Endometrial microvascular endothelial cells (primary cell): ENCODE results near the gene TIAM2. TPM values are rescaled to one million over a fixed set of nuclear protein-coding genes. Genes with fewer than 3 reads are reported as not detected.
"Not testable (repeated sequence)": the region's sequence is repeated elsewhere in the genome, so short reads cannot be mapped to it uniquely, and the experiment has no call there.

ENCODE experiments used
- in situ Hi-C: cut with HindIII; loops from 2 replicates; pipeline ENCODE4 v1.10.0; 2017; ENCODE audit warnings: low sequenced_read_pairs, low pct_unique_long_range_greater_than_20kb; ENCODE audit errors: inconsistent ontology term
- total RNA-seq: library from RNA; depleted of rRNA; stranded (reverse); fragments of >200 nt; gene quantifications from one replicate; pipeline ENCODE4 v1.2.3, GENCODE V29; 2015; ENCODE audit errors: inconsistent ontology term

TIAM2 gene
- total RNA-seq, 1 donor from 2014 or later, result 11.2 TPM

GRCh38 chr6:155256122-155256795, 261.1 kb downstream of the TIAM2 start:
- in situ Hi-C loops, result loop anchor here (10.0 kb wide), 1 partner anchor 81 kb away; no protein-coding TSS in a partner anchor

- in situ Hi-C loops, result loop anchor here (10.0 kb wide), 1 partner anchor 83 kb away; no protein-coding TSS in a partner anchor
Observed at GRCh38 chr6:155257796-155258195, 262.7 kb downstream of the TIAM2 start.

GRCh38 chr6:155259204-155259603, 264.1 kb downstream of the TIAM2 start:
- in situ Hi-C loops, result loop anchor here (10.0 kb wide), 1 partner anchor 84 kb away; no protein-coding TSS in a partner anchor

GRCh38 chr6:155259897-155260296, 264.8 kb downstream of the TIAM2 start:
- in situ Hi-C loops, result loop anchor here (10.0 kb wide), 1 partner anchor 85 kb away; no protein-coding TSS in a partner anchor

- in situ Hi-C loops, result no loop called here
Observed at GRCh38 chr6:155260686-155261085, 265.6 kb downstream of the TIAM2 start.

- in situ Hi-C loops, result no loop called here
Observed at GRCh38 chr6:155261111-155261900, 266.2 kb downstream of the TIAM2 start.

- in situ Hi-C loops, result no loop called here
Observed at GRCh38 chr6:155262655-155263054, 267.5 kb downstream of the TIAM2 start.

GRCh38 chr6:155263373-155264063, 268.4 kb downstream of the TIAM2 start, which contains the start of gene CLDN20:
Gene CLDN20, plus strand, starts transcription at chr6:155264013. Its CDS starts 11,707 bp downstream, at chr6:155275720.
- in situ Hi-C loops, result no loop called here

- in situ Hi-C loops, result no loop called here
Observed at GRCh38 chr6:155264693-155265320, 269.7 kb downstream of the TIAM2 start.

GRCh38 chr6:155265843-155266535, 270.9 kb downstream of the TIAM2 start:
- in situ Hi-C loops, result no loop called here

- in situ Hi-C loops, result no loop called here
Observed at GRCh38 chr6:155267411-155267810, 272.3 kb downstream of the TIAM2 start.

- in situ Hi-C loops, result not testable (repeated sequence)
Observed at GRCh38 chr6:155268088-155268867, 273.2 kb downstream of the TIAM2 start.

GRCh38 chr6:155269765-155270164, 274.6 kb downstream of the TIAM2 start:
- in situ Hi-C loops, result no loop called here

- in situ Hi-C loops, result no loop called here
Observed at GRCh38 chr6:155270561-155271091, 275.5 kb downstream of the TIAM2 start.

GRCh38 chr6:155271145-155271544, 276.0 kb downstream of the TIAM2 start:
- in situ Hi-C loops, result no loop called here

- in situ Hi-C loops, result no loop called here
Observed at GRCh38 chr6:155272353-155273232, 277.5 kb downstream of the TIAM2 start.
